AG04450 (cell line): ENCODE data around the gene C1orf116. TPM values are rescaled to one million over a fixed set of nuclear protein-coding genes. Genes with fewer than 3 reads are reported as not detected.

Source experiments
- CTCF ChIA-PET: fragments of 300-600, 350-600 bp; formaldehyde crosslinking; extraction: SDS; loops from one replicate; lab custom pipeline; 2022; ENCODE audit warnings: antibody characterized with exemption, inconsistent platforms; lab: Charles Lee
- POLR2A ChIA-PET: fragments of 350-600 bp; formaldehyde crosslinking; extraction: SDS; loops from one replicate; lab custom pipeline; 2021; ENCODE audit warnings: antibody characterized with exemption, inconsistent platforms; lab: Yijun Ruan, JAX
- DNase-seq: peaks from one replicate; pipeline ENCODE4 v3.0.0-alpha.2; 2011; ENCODE audit warnings: low read depth, low spot score
- H3K27ac ChIP-seq: one replicate; pipeline ENCODE4 v1.5.1; 2012; ENCODE audit warnings: low read depth, low read length, control low read depth
- H3K27me3 ChIP-seq: one replicate; pipeline ENCODE4 v1.6.0; 2012; ENCODE audit warnings: low read length; ENCODE audit not compliant: control insufficient read depth, insufficient read depth
- H3K4me3 ChIP-seq: 2 replicates; pipeline ENCODE4 v1.5.1; 2011; ENCODE audit warnings: mild to moderate bottlenecking, low read depth, low read length, control low read depth
- H3K9me3 ChIP-seq: 2 replicates; pipeline ENCODE4 v1.5.1; 2012; ENCODE audit warnings: low read length; ENCODE audit not compliant: control insufficient read depth, insufficient read depth
- polyA plus RNA-seq: library from polyadenylated mRNA; depleted of rRNA; stranded (reverse); fragments of >200 nt; gene quantifications from 2 replicates; pipeline ENCODE4 v1.2.3, GENCODE V29; 2011
- TF ChIP-seq, protein P1 (sequence below): IDR thresholded peaks from 2 replicates; pipeline ENCODE4 v1.5.1; 2011; ENCODE audit warnings: low read depth, low read length, control low read depth, inconsistent platforms

Gene C1orf116
- polyA plus RNA-seq, 1 experiment: not detected

DNA sequence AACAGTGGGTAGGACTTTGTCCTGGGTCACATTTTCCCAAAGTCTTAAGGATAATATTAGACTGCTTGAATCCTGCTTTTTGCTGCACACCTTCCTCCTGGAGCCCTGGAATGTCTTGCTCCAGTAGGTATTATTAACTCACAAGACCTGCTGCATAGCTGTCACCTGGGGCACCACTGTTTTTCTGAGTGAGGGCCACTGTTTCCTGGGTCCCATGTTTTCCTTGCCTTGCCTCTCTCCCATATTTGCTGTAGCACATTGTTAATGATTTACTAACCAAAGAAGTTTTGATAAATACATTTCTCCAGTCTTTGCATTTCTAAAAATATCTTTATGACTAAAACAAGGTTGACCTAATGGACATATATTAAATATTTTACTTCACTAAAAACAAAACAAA, 39.8 kb downstream of the C1orf116 start:
- CTCF ChIA-PET: interaction anchor here (1.6 to 1.8 kb wide), 2 partner anchors 11 to 12 kb away, joined by 4 read pairs; no protein-coding TSS in a partner anchor

DNA sequence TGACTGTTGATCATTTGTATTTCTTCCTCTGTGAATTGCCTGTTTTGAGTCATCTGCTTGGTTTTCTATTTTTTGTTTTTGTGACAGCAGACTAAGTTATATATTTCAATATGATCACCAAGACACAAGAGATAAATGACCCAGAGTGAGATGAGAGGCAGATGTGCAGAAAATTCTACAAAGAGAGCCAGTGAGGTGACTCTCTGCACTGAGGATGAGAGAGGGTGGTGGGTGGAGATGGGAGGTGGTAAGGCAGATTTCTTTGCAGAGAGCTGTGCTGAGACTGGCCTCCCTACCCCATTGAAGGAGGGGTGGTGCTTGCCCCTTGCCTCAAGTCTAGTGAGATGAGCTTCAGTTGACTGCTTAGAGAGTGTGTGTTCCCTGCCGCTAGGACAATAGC, 44.7 kb downstream of the C1orf116 start:
- no peaks in the 10 kb centered on the region for H3K9me3 ChIP-seq
- DNase-seq: no peak
- POLR2A ChIA-PET: no interaction called here
- CTCF ChIA-PET: no interaction called here
- H3K27me3 ChIP-seq: peaks cover 37% of the 10 kb centered on the region
- TF ChIP-seq, protein P1, sequence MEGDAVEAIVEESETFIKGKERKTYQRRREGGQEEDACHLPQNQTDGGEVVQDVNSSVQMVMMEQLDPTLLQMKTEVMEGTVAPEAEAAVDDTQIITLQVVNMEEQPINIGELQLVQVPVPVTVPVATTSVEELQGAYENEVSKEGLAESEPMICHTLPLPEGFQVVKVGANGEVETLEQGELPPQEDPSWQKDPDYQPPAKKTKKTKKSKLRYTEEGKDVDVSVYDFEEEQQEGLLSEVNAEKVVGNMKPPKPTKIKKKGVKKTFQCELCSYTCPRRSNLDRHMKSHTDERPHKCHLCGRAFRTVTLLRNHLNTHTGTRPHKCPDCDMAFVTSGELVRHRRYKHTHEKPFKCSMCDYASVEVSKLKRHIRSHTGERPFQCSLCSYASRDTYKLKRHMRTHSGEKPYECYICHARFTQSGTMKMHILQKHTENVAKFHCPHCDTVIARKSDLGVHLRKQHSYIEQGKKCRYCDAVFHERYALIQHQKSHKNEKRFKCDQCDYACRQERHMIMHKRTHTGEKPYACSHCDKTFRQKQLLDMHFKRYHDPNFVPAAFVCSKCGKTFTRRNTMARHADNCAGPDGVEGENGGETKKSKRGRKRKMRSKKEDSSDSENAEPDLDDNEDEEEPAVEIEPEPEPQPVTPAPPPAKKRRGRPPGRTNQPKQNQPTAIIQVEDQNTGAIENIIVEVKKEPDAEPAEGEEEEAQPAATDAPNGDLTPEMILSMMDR: no peak
- no peak overlapping the region for H3K27ac ChIP-seq
- no peak overlapping the region for H3K4me3 ChIP-seq

More for the DNA sequence above, 39.8 kb downstream of the C1orf116 start:
- POLR2A ChIA-PET: no interaction called here
- Histone ChIP-seq H3K4me3 (no peak overlapping the region), H3K27me3 (peaks cover 22% of the 10 kb centered on the region), H3K27ac (no peak overlapping the region), H3K9me3 (no peaks in the 10 kb centered on the region)
- DNase-seq: no peak
- TF ChIP-seq, protein P1: no peak

DNA sequence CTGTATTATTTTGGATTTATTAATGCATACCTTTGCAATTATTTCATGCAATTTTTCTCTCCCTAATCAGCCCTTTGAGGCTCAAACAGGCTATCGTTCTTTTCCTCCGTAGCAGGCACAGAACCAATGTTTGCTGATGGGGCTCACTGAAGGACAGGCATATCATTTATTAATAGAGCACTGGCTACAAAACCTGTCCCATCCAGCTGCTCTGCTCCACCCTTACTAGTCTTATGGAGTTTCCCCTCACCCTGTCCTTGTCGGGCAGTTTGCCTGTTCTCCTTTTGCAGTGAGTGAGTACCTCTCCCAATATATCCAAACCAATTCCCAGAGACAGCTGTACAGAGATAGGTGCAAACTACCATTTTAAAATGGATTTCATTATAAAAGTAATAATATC, 45.7 kb downstream of the C1orf116 start:
- TF ChIP-seq, protein P1: no peak
- no peaks in the 10 kb centered on the region for H3K9me3 ChIP-seq
- no peak for DNase-seq
- ChIA-PET CTCF (no interaction called here), POLR2A (no interaction called here)
- no peak overlapping the region for H3K4me3 ChIP-seq
- no peak overlapping the region for H3K27ac ChIP-seq
- H3K27me3 ChIP-seq: peaks cover 38% of the 10 kb centered on the region

DNA sequence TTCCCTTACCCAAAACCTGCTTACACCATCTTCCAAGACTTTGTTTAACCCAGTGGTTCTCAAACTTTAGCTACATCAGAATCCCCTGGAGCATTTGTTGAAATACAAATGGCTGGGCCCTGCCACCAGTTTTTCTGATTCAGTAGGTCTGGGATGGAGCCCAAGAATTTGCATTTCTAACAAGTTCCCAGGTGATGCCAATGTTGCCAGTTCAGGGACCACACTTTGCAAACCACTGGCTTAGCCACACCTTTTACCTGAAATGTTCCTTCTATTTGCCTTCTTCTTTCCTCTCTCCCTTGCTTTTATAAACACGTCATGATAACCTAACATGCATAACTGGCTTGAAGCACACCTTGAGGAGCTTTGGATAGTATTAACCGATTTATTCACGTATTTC, 46.2 kb downstream of the C1orf116 start:
- ChIA-PET CTCF (no interaction called here), POLR2A (no interaction called here)
- TF ChIP-seq, protein P1: no peak
- Histone ChIP-seq H3K27me3 (peaks cover 41% of the 10 kb centered on the region), H3K9me3 (no peaks in the 10 kb centered on the region), H3K4me3 (no peak overlapping the region), H3K27ac (no peak overlapping the region)
- no peak for DNase-seq

DNA sequence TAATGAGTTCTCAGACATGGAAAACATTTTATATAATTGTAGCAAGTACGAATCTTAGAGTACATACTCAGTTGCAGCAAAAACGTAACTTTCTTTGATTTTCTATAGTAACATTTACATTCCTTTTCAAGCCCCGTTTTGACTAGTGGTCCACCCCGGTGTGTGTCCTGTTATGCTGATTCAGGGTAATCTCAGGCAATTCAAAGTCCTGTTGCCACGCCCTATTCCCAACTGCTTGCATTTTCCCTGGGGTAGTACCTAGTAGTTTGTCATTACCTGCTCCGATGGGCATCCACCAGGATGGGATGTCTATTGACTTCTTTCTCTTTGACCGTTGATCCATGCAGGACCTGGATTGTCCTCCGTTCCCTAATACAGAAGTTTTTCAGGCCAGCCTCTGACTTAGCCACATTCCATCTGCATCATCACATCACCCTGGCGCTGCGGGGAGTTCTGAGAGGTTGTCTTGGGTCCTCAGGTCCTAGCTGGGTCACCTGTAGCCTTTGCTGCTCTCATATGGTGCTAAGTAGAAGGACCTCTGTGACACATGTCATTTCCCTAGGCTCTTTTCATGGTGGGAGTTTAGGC, 47.3 kb downstream of the C1orf116 start:
- no peak overlapping the region for H3K27ac ChIP-seq
- peaks cover 47% of the 10 kb centered on the region for H3K27me3 ChIP-seq
- H3K4me3 ChIP-seq: no peak overlapping the region
- no peaks in the 10 kb centered on the region for H3K9me3 ChIP-seq
- ChIA-PET CTCF (interaction anchor here (0.6 to 0.9 kb wide), 2 partner anchors 19 to 171 kb away, joined by 3 read pairs; no protein-coding TSS in a partner anchor), POLR2A (no interaction called here)
- no peak for DNase-seq
- TF ChIP-seq, protein P1: no peak
